CD14-positive monocyte (primary cell): Measurements from ENCODE around the gene DHX32. TPM values are rescaled to one million over a fixed set of nuclear protein-coding genes. Genes with fewer than 3 reads are reported as not detected.
"Not testable (repeated sequence)": the region's sequence is repeated elsewhere in the genome, so short reads cannot be mapped to it uniquely, and the experiment has no call there.

ENCODE experiments used
- DNase-seq, 3 donors: peaks; one replicate each; pipeline ENCODE4 v3.0.0-alpha.2; 2011 to 2022
- H2AFZ ChIP-seq: 2 replicates; pipeline ENCODE4 v1.6.0; 2012; ENCODE audit warnings: mild to moderate bottlenecking, low read depth, low read length, inconsistent platforms; ENCODE audit not compliant: insufficient read depth, poor library complexity, severe bottlenecking
- H3K27ac ChIP-seq, 2 donors: 1 replicate in 1 of 2; 2 replicates in 1 of 2; pipeline ENCODE4 v1.5.1; 2012 to 2013; ENCODE audit warnings: low read length in 2 of 2, control low read depth in 1 of 2, inconsistent platforms in 1 of 2, low read depth in 1 of 2, mild to moderate bottlenecking in 1 of 2
- H3K27me3 ChIP-seq, 2 donors: one replicate each; pipeline versions ENCODE4 v1.6.0 to v1.6.1; 2011 to 2013; ENCODE audit warnings: low read length in 2 of 2; ENCODE audit not compliant: control insufficient read depth in 2 of 2, insufficient read depth in 2 of 2
- H3K36me3 ChIP-seq, 2 donors: replicated peaks in 1 of 2; 1 replicate in 1 of 2; 2 replicates in 1 of 2; pipeline versions ENCODE4 v1.5.1 to v1.6.1; 2012 to 2013; ENCODE audit warnings: low read length in 2 of 2, control low read depth in 1 of 2, inconsistent platforms in 1 of 2, mild to moderate bottlenecking in 1 of 2; ENCODE audit not compliant: insufficient read depth in 2 of 2, control insufficient read depth in 1 of 2
- H3K4me1 ChIP-seq, 2 donors: 1 replicate in 1 of 2; 2 replicates in 1 of 2; pipeline versions ENCODE4 v1.5.1 to v1.6.1; 2012 to 2013; ENCODE audit warnings: low read length in 2 of 2, control low read depth in 1 of 2, inconsistent platforms in 1 of 2, mild to moderate bottlenecking in 1 of 2, moderate library complexity in 1 of 2; ENCODE audit not compliant: insufficient read depth in 2 of 2, control insufficient read depth in 1 of 2
- H3K4me2 ChIP-seq: replicated peaks from 2 replicates; pipeline ENCODE3; 2012; ENCODE audit warnings: low read length, moderate library complexity, mild to moderate bottlenecking; ENCODE audit not compliant: poor library complexity, severe bottlenecking; ENCODE audit errors: extremely low read depth
- H3K4me3 ChIP-seq, 3 experiments: fragments of 200-600 bp in 1 of 3; sonication (generic) in 1 of 3; replicated peaks in 1 of 3; 1 replicate in 2 of 3; 2 replicates in 1 of 3; pipeline ENCODE4 v1.5.1; 2011 to 2013; ENCODE audit warnings: low read length in 3 of 3, mild to moderate bottlenecking in 3 of 3, control low read depth in 2 of 3, low read depth in 2 of 3, inconsistent platforms in 1 of 3, moderate library complexity in 1 of 3
- H3K79me2 ChIP-seq: 2 replicates; pipeline ENCODE4 v1.6.0; 2012; ENCODE audit warnings: mild to moderate bottlenecking, control low read depth, inconsistent platforms, low read length, moderate library complexity; ENCODE audit not compliant: insufficient read depth
- H3K9ac ChIP-seq: 2 replicates; pipeline ENCODE4 v1.6.0; 2017; ENCODE audit warnings: low read length, mild to moderate bottlenecking; ENCODE audit not compliant: insufficient read depth, poor library complexity, severe bottlenecking
- H3K9me3 ChIP-seq, 2 donors: replicated peaks in 1 of 2; 1 replicate in 1 of 2; 2 replicates in 1 of 2; pipeline versions ENCODE4 v1.5.1 to v1.6.1; 2012 to 2013; ENCODE audit warnings: low read length in 2 of 2, control low read depth in 1 of 2; ENCODE audit not compliant: control insufficient read depth in 1 of 2, insufficient read depth in 1 of 2
- H4K20me1 ChIP-seq: 2 replicates; pipeline ENCODE4 v1.6.0; 2012; ENCODE audit warnings: mild to moderate bottlenecking, low read length, control low read depth, moderate library complexity; ENCODE audit not compliant: insufficient read depth
- H3K27ac Mint-ChIP-seq, 7 donors: one replicate each; pipeline ENCODE4 v1.8.0; 2020; ENCODE audit warnings: mild to moderate bottlenecking in 7 of 7, mixed read lengths in 7 of 7, moderate library complexity in 6 of 7, inconsistent platforms in 2 of 7
- H3K27me3 Mint-ChIP-seq, 3 donors: one replicate each; pipeline ENCODE4 v1.8.0; 2021 to 2022; ENCODE audit warnings: low read depth in 3 of 3, mild to moderate bottlenecking in 3 of 3, mixed read lengths in 3 of 3, moderate library complexity in 3 of 3, inconsistent platforms in 1 of 3
- H3K36me3 Mint-ChIP-seq, 2 donors: one replicate each; pipeline ENCODE4 v1.8.0; 2020; ENCODE audit warnings: mixed read lengths in 2 of 2, inconsistent platforms in 1 of 2, mild to moderate bottlenecking in 1 of 2
- H3K4me1 Mint-ChIP-seq: one replicate; pipeline ENCODE4 v1.8.0; 2020; ENCODE audit warnings: mild to moderate bottlenecking, mixed read lengths
- H3K4me3 Mint-ChIP-seq, 2 donors: one replicate each; pipeline ENCODE4 v1.8.0; 2020; ENCODE audit warnings: mild to moderate bottlenecking in 2 of 2, mixed read lengths in 2 of 2, moderate library complexity in 1 of 2
- H3K9me3 Mint-ChIP-seq, 7 donors: one replicate each; pipeline ENCODE4 v1.8.0; 2020 to 2022; ENCODE audit warnings: mixed read lengths in 7 of 7, mild to moderate bottlenecking in 6 of 7, moderate library complexity in 6 of 7, inconsistent platforms in 2 of 7
- WGBS: methylation state at CpG from one replicate; pipeline ENCODE4 v1.1.5; 2013; ENCODE audit warnings: missing lambda C conversion rate; ENCODE audit not compliant: insufficient coverage; 5-methylcytosine and 5-hydroxymethylcytosine counted together
- intact Hi-C, 2 donors: fragments of 100-400 bp; cut with micrococcal nuclease; formaldehyde crosslinking; loops; one replicate each; pipeline versions ENCODE4 v1.15.0 to v1.15.1; 2023
- polyA plus RNA-seq, 3 donors: library from polyadenylated mRNA; depleted of rRNA in 1 of 3; unstranded in 2 of 3; stranded (reverse) in 1 of 3; fragments of 300-500 nt in 2 of 3; fragments of >200 nt in 1 of 3; fragmentation: Illumina TruSeq in 2 of 3; gene quantifications; 1 replicate in 2 of 3; 2 replicates in 1 of 3; pipeline ENCODE4 v1.2.3, GENCODE V29; 2012 to 2021

DHX32 gene
- polyA plus RNA-seq, 3 donors, result 6.0 to 20.5 (median 16.4) TPM

GRCh38 chr10:125894176-125894575 lies 13.1 kb upstream of the DHX32 start:
- H3K36me3 ChIP-seq, H3K9me3 ChIP-seq, H3K4me3 Mint-ChIP-seq, H3K36me3 Mint-ChIP-seq, H3K27me3 ChIP-seq, H3K27ac ChIP-seq, H3K4me2 ChIP-seq, H3K9ac ChIP-seq, H3K27me3 Mint-ChIP-seq, H3K27ac Mint-ChIP-seq, H4K20me1 ChIP-seq, DNase-seq, H3K4me3 ChIP-seq, H3K9me3 Mint-ChIP-seq, H3K79me2 ChIP-seq, H2AFZ ChIP-seq: not testable (repeated sequence)
- intact Hi-C loops, result loop anchor here in 1 of 2 donors (10.0 kb wide), 1 partner anchor 151 kb away; no protein-coding TSS in a partner anchor
- H3K4me1 Mint-ChIP-seq, result peaks cover 21% of the 10 kb centered on the region
- H3K4me1 ChIP-seq, result peaks cover 4 to 14% of the 10 kb centered on the region in 2 donors
- WGBS, result no CpG with 5 or more reads among the region's 3 CpGs

- H2AFZ ChIP-seq, H3K4me2 ChIP-seq, H3K9me3 ChIP-seq, H3K36me3 Mint-ChIP-seq, H3K4me3 ChIP-seq, H4K20me1 ChIP-seq, H3K27me3 ChIP-seq, DNase-seq, H3K79me2 ChIP-seq, H3K27ac Mint-ChIP-seq, H3K9me3 Mint-ChIP-seq, H3K4me3 Mint-ChIP-seq, H3K27me3 Mint-ChIP-seq, H3K36me3 ChIP-seq, H3K9ac ChIP-seq, H3K27ac ChIP-seq: not testable (repeated sequence)
- WGBS, result 56% methylated on average over 4 of the region's 5 CpGs
- peaks cover 4 to 14% of the 10 kb centered on the region in 2 donors for H3K4me1 ChIP-seq
- H3K4me1 Mint-ChIP-seq, result peaks cover 19% of the 10 kb centered on the region
- intact Hi-C loops, result loop anchor here in 1 of 2 donors (10.0 kb wide), 1 partner anchor 152 kb away; no protein-coding TSS in a partner anchor
These were observed 11.3 kb upstream of the DHX32 start for GRCh38 chr10:125892402-125892801.

- H3K27me3 ChIP-seq, H3K4me3 Mint-ChIP-seq, DNase-seq: not testable (repeated sequence)
These were observed 8.3 kb upstream of the DHX32 start for GRCh38 chr10:125889441-125889840.

More at GRCh38 chr10:125889441-125889840, 8.3 kb upstream of the DHX32 start:
- H3K27me3 Mint-ChIP-seq, H3K4me3 ChIP-seq, H3K4me2 ChIP-seq, H4K20me1 ChIP-seq, H3K9ac ChIP-seq, H3K36me3 ChIP-seq, H3K27ac Mint-ChIP-seq, H3K4me1 Mint-ChIP-seq, H2AFZ ChIP-seq, H3K36me3 Mint-ChIP-seq, intact Hi-C loops, H3K79me2 ChIP-seq, H3K4me1 ChIP-seq, H3K9me3 Mint-ChIP-seq, H3K9me3 ChIP-seq, H3K27ac ChIP-seq: not testable (repeated sequence)
- no CpG with 5 or more reads among the region's 4 CpGs for WGBS
